Measurements from ENCODE around the gene KRTAP5-5. TPM values are rescaled to one million over a fixed set of nuclear protein-coding genes. Genes with fewer than 3 reads are reported as not detected.

KRTAP5-5 gene
- polyA plus RNA-seq, 1 donor (not counting 4 experiments of a cell fraction or from before 2014, with no cell fraction given) = not detected

DNA sequence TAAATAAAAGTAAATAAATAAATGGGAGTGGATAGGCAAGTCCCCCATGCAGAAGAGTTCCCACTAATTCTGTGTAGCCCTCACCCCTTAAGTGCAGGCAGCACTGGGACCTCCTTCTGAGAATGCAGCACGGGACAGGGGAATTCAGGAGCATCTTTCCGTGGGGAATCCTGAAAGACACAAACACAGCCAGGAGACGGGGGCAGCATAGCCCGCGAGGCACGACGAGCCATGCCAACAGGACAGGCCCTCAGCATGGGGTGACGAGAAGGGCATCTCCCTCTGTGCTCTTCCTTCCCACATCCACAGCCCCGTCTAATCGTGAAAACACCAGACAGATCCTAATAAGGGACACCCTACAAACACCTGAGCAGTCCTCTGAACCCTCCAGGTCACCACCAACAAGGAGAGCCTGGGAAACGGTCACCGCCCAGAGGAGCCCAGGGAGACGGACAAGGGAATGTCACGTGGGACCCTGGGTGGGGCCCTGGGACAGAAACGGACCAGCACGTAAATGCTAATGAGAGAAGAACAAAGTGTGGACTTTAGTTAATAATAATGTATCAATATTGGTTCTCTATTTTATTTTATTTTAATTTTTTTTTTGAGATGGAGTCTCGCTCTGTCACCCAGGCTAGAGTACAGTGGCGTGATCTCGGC, 6.8 kb downstream of the KRTAP5-5 start:
- dilution Hi-C loops (cut with MboI; ENCODE audit: extremely low pct_ligation_motif_present, low sequenced_read_pairs) = loop anchor here (10.0 kb wide), 1 partner anchor 102 kb away; no protein-coding TSS in a partner anchor
- H3K27ac ChIP-seq (ENCODE audit: control insufficient read depth, insufficient read depth, low read length) = no peak overlapping the region
- TF ChIP-seq, protein P1, sequence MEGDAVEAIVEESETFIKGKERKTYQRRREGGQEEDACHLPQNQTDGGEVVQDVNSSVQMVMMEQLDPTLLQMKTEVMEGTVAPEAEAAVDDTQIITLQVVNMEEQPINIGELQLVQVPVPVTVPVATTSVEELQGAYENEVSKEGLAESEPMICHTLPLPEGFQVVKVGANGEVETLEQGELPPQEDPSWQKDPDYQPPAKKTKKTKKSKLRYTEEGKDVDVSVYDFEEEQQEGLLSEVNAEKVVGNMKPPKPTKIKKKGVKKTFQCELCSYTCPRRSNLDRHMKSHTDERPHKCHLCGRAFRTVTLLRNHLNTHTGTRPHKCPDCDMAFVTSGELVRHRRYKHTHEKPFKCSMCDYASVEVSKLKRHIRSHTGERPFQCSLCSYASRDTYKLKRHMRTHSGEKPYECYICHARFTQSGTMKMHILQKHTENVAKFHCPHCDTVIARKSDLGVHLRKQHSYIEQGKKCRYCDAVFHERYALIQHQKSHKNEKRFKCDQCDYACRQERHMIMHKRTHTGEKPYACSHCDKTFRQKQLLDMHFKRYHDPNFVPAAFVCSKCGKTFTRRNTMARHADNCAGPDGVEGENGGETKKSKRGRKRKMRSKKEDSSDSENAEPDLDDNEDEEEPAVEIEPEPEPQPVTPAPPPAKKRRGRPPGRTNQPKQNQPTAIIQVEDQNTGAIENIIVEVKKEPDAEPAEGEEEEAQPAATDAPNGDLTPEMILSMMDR (optimal IDR thresholded peaks at IDR 0.05 in 1 of 3, IDR thresholded peaks at IDR 0.05 in 1 of 3, conservative IDR thresholded peaks at IDR 0.05 in 1 of 3; ENCODE audit: extremely low read depth in 1 of 3, insufficient read depth in 2 of 3, low read length in 3 of 3) = no peak
- TF ChIP-seq EZH2 (IDR thresholded peaks at IDR 0.05; ENCODE audit: low read length) = no peak
- no peak for DNase-seq (ENCODE audit: low read depth, low spot score)
- H3K4me2 ChIP-seq (ENCODE audit: control insufficient read depth, extremely low read depth, insufficient read depth, low read depth, low read length) = no peak overlapping the region
- peaks cover 4% of the 10 kb centered on the region for H4K20me1 ChIP-seq (ENCODE audit: control insufficient read depth, extremely low read depth, insufficient read depth, low read length)
- H3K9me1 ChIP-seq (ENCODE audit: control insufficient read depth, extremely low read depth, insufficient read depth, low read length) = no peaks in the 10 kb centered on the region
- no peak overlapping the region for H2AFZ ChIP-seq (ENCODE audit: control insufficient read depth, low read length)
- no peak for FAIRE-seq
- no peaks in the 10 kb centered on the region for H3K79me2 ChIP-seq (ENCODE audit: control insufficient read depth, insufficient read depth, low read length)
- peaks cover 34% of the 10 kb centered on the region for H3K27me3 ChIP-seq (ENCODE audit: control insufficient read depth, extremely low read depth, insufficient read depth, low read length)
- H3K4me3 ChIP-seq (ENCODE audit: control insufficient read depth in 2 of 3, extremely low read depth in 1 of 3, insufficient read depth in 2 of 3, low read depth in 1 of 3, low read length in 3 of 3) = no peak overlapping the region
- H3K4me1 ChIP-seq (ENCODE audit: control insufficient read depth, extremely low read depth, insufficient read depth, low read length) = no peaks in the 10 kb centered on the region
- no peaks in the 10 kb centered on the region for H3K9me3 ChIP-seq (ENCODE audit: control insufficient read depth, low read depth, low read length)
- H3K36me3 ChIP-seq (ENCODE audit: control insufficient read depth in 2 of 2, extremely low read depth in 1 of 2, insufficient read depth in 2 of 2, low read length in 2 of 2) = no peaks in the 10 kb centered on the region
- no peak overlapping the region for H3K9ac ChIP-seq (ENCODE audit: control insufficient read depth, extremely low read depth, insufficient read depth, low read length)

DNA sequence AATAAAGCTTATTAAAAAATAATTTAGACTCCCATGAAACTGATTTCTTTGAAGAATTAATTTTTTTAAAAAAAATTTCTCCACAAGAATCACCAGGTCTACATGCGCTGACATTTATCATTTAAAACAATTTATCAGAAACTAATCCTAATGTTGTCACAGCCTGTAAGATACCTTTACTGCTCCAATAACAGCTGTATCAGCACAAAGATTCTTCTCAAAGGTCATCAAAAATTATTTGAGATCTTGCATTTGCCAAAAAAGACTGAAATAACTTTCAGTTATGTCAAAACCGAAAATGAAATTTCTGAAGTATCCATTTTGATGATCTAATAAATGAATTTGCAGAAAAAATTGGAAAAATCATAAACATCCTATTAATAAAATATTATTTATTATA, 8.1 kb downstream of the KRTAP5-5 start:
- no peaks in the 10 kb centered on the region for H3K9me1 ChIP-seq (ENCODE audit: control insufficient read depth, extremely low read depth, insufficient read depth, low read length)
- no peak overlapping the region for H3K4me2 ChIP-seq (ENCODE audit: control insufficient read depth, extremely low read depth, insufficient read depth, low read depth, low read length)
- no peaks in the 10 kb centered on the region for H3K9me3 ChIP-seq (ENCODE audit: control insufficient read depth, low read depth, low read length)
- no peak overlapping the region for H3K27ac ChIP-seq (ENCODE audit: control insufficient read depth, insufficient read depth, low read length)
- no peaks in the 10 kb centered on the region for H3K4me1 ChIP-seq (ENCODE audit: control insufficient read depth, extremely low read depth, insufficient read depth, low read length)
- peaks cover 28% of the 10 kb centered on the region for H3K27me3 ChIP-seq (ENCODE audit: control insufficient read depth, extremely low read depth, insufficient read depth, low read length)
- TF ChIP-seq EZH2 (IDR thresholded peaks at IDR 0.05; ENCODE audit: low read length) = no peak
- TF ChIP-seq, protein P1 (optimal IDR thresholded peaks at IDR 0.05 in 1 of 3, IDR thresholded peaks at IDR 0.05 in 1 of 3, conservative IDR thresholded peaks at IDR 0.05 in 1 of 3; ENCODE audit: extremely low read depth in 1 of 3, insufficient read depth in 2 of 3, low read length in 3 of 3) = no peak
- no peaks in the 10 kb centered on the region for H3K36me3 ChIP-seq (ENCODE audit: control insufficient read depth in 2 of 2, extremely low read depth in 1 of 2, insufficient read depth in 2 of 2, low read length in 2 of 2)
- no peak overlapping the region for H3K9ac ChIP-seq (ENCODE audit: control insufficient read depth, extremely low read depth, insufficient read depth, low read length)
- DNase-seq (ENCODE audit: low read depth, low spot score) (no peak), FAIRE-seq (no peak)
- H2AFZ ChIP-seq (ENCODE audit: control insufficient read depth, low read length) = no peak overlapping the region
- no peak overlapping the region for H3K4me3 ChIP-seq (ENCODE audit: control insufficient read depth in 2 of 3, extremely low read depth in 1 of 3, insufficient read depth in 2 of 3, low read depth in 1 of 3, low read length in 3 of 3)
- H3K79me2 ChIP-seq (ENCODE audit: control insufficient read depth, insufficient read depth, low read length) = no peaks in the 10 kb centered on the region
- dilution Hi-C loops (cut with MboI; ENCODE audit: extremely low pct_ligation_motif_present, low sequenced_read_pairs) = loop anchor here (10.0 kb wide), 1 partner anchor 103 kb away; no protein-coding TSS in a partner anchor
- peaks cover 4% of the 10 kb centered on the region for H4K20me1 ChIP-seq (ENCODE audit: control insufficient read depth, extremely low read depth, insufficient read depth, low read length)
